GM18511 (cell line): ENCODE results near the gene CREBZF.

Source experiments
- ATAC-seq: cut with Tn5 transposase; IDR thresholded peaks from one replicate; pipeline ENCODE4 v1.9.1; 2021; ENCODE audit warnings: mild to moderate bottlenecking, moderate library complexity; ENCODE audit not compliant: unreplicated experiment

Gene CREBZF

GRCh38 chr11:85664615-85665481 is at the start of gene CREBZF:
Gene CREBZF (minus strand): TSS chr11:85665129. CDS start chr11:85664875, 254 bp downstream.
- ATAC-seq = peak; percentile 87

- no peak for ATAC-seq
These were observed 48.0 kb upstream of the CREBZF start for GRCh38 chr11:85712953-85713352.

- ATAC-seq = no peak
These were observed 46.0 kb upstream of the CREBZF start for GRCh38 chr11:85710917-85711316.

- no peak for ATAC-seq
These were observed 45.2 kb upstream of the CREBZF start for GRCh38 chr11:85709941-85710702.

- ATAC-seq = no peak
These were observed 40.9 kb upstream of the CREBZF start for GRCh38 chr11:85705800-85706199.

- no peak for ATAC-seq
These were observed 40.0 kb upstream of the CREBZF start for GRCh38 chr11:85704967-85705366.

GRCh38 chr11:85699957-85700741 is 35.2 kb upstream of the CREBZF start:
- peak; percentile 94 for ATAC-seq

- ATAC-seq = no peak
These were observed 33.3 kb upstream of the CREBZF start for GRCh38 chr11:85698195-85698594.

- ATAC-seq = no peak
These were observed 32.8 kb upstream of the CREBZF start for GRCh38 chr11:85697747-85698146.

GRCh38 chr11:85695546-85695945 is 30.6 kb upstream of the CREBZF start:
- ATAC-seq = no peak

GRCh38 chr11:85694385-85694980 is 29.6 kb upstream of the CREBZF start:
- ATAC-seq = peak; percentile 54

- ATAC-seq = no peak
These were observed 21.0 kb upstream of the CREBZF start, which contains the start of gene CCDC89 for GRCh38 chr11:85685820-85686459. Gene CCDC89 (minus strand): TSS chr11:85686195. CDS start chr11:85686130, 65 bp downstream.

- no peak for ATAC-seq
These were observed 20.3 kb upstream of the CREBZF start for GRCh38 chr11:85685125-85685819.

GRCh38 chr11:85682330-85683305 is 17.7 kb upstream of the CREBZF start:
- peak; percentile 90 for ATAC-seq

GRCh38 chr11:85680897-85681296 is 16.0 kb upstream of the CREBZF start:
- no peak for ATAC-seq

GRCh38 chr11:85679576-85679975 is 14.6 kb upstream of the CREBZF start:
- no peak for ATAC-seq

GRCh38 chr11:85673393-85673792 is 8.5 kb upstream of the CREBZF start:
- ATAC-seq = no peak

- no peak for ATAC-seq
These were observed 7.4 kb upstream of the CREBZF start for GRCh38 chr11:85672105-85672902.
